Adrenal gland (tissue), 12 donors: ENCODE measurements around the gene AXIN1. TPM values are rescaled to one million over a fixed set of nuclear protein-coding genes. Genes with fewer than 3 reads are reported as not detected.

Experiments
- DNase-seq, 7 donors: peaks; one replicate each; pipeline ENCODE4 v3.0.0-alpha.2; 2019 to 2020
- H3K27ac ChIP-seq, 5 donors: fragments of 200-600 bp; sonication (generic) in 4 of 5; 1 replicate in 3 of 5; 2 replicates in 2 of 5; pipeline versions ENCODE4 v1.5.1 to v1.8.0; 2016 to 2020; ENCODE audit warnings: mild to moderate bottlenecking in 1 of 5
- H3K27me3 ChIP-seq: fragments of 200-600 bp; 2 replicates; pipeline ENCODE4 v1.8.0; 2021
- H3K36me3 ChIP-seq, 2 donors: fragments of 200-600 bp; replicated peaks in 1 of 2; 1 replicate in 1 of 2; 2 replicates in 1 of 2; pipeline versions ENCODE4 v1.5.1 to v1.8.0; 2018 to 2022
- H3K4me1 ChIP-seq, 2 donors: fragments of 200-600 bp; replicated peaks in 1 of 2; 1 replicate in 1 of 2; 2 replicates in 1 of 2; pipeline versions ENCODE4 v1.5.1 to v1.8.0; 2018 to 2021
- H3K4me3 ChIP-seq, 4 donors: fragments of 200-600 bp; sonication (generic) in 3 of 4; one replicate each; pipeline ENCODE4 v1.5.1; 2016 to 2018
- H3K9me3 ChIP-seq, 3 donors: fragments of 200-600 bp; sonication (generic) in 1 of 3; replicated peaks in 1 of 3; 1 replicate in 2 of 3; 2 replicates in 1 of 3; pipeline versions ENCODE4 v1.5.1 to v1.8.0; 2016 to 2021
- CTCF ChIP-seq, 6 experiments: fragments of 450-650 bp in 4 of 6; fragments of 200-600 bp in 2 of 6; sonication (generic) in 1 of 6; IDR thresholded peaks; 1 replicate in 5 of 6; 2 replicates in 1 of 6; pipeline versions ENCODE4 v1.5.1 to v1.8.0; 2016 to 2021; ENCODE audit warnings: antibody characterized with exemption in 6 of 6, mild to moderate bottlenecking in 2 of 6, moderate library complexity in 1 of 6
- POLR2A ChIP-seq, 2 donors: fragments of 450-650 bp; IDR thresholded peaks; one replicate each; pipeline ENCODE4 v1.6.1; 2017; ENCODE audit warnings: antibody characterized with exemption in 2 of 2, mild to moderate bottlenecking in 2 of 2, moderate library complexity in 1 of 2
- WGBS, 4 donors: extraction: QIAGEN DNeasy Blood & Tissue Kit in 2 of 4; methylation state at CpG; one replicate each; pipeline versions ENCODE4 v1.1.5 to v1.1.7; 2013 to 2017; 5-methylcytosine and 5-hydroxymethylcytosine counted together
- intact Hi-C, 2 donors: fragments of 100-400 bp; cut with DNase I; formaldehyde crosslinking; loops; one replicate each; pipeline versions ENCODE4 v1.14.1 to v1.15.0; 2022 to 2023
- polyA plus RNA-seq, 3 donors: library from polyadenylated mRNA; stranded (reverse); fragments of 200-250 nt in 2 of 3; fragments of 350-450 nt in 1 of 3; fragmentation: Illumina TruSeq in 1 of 3; extraction: RNeasy Lipid Tissue Mini Kit (QIAGEN cat#74804) in 1 of 3; gene quantifications; one replicate each; pipeline ENCODE4 v1.2.3, GENCODE V29; 2013 to 2014
- total RNA-seq, 9 donors: library from RNA; depleted of rRNA in 4 of 9; stranded (reverse); fragments of >200 nt in 4 of 9; fragments of 120-200 nt in 1 of 9; fragmentation: NEBNext Ultra II Directional in 1 of 9; extraction: Animal tissue kit (Norgen Biotek cat#: 25700) in 1 of 9; gene quantifications; one replicate each; pipeline versions ENCODE4 v1.1.0 to v1.2.4, GENCODE V29; 2013 to 2023
- donor health status: healthy with polysubstance abuse.
- donor health status: Bipolar disorder and iron deficiency.
- donor health status: DM: yes; HTN: yes; CAD: no.
- donor health status: DM: no; HTN: no; CAD: no.
- donor health status: DM: no; HTN: no; CAD: no.
- donor health status: DM: yes; HTN: yes; CAD: no.

The AXIN1 gene
- total and polyA plus RNA-seq, 12 donors, result 5.6 to 22.4 (median 16.2) TPM

GRCh38 chr16:285146-286055 lies 67.1 kb downstream of the AXIN1 start:
- H3K4me3 ChIP-seq, result no peak overlapping the region
- H3K9me3 ChIP-seq, result no peaks in the 10 kb centered on the region
- H3K27ac ChIP-seq, result no peak overlapping the region
- 76 to 89% (median 83%) methylated on average over 21 to 48 of the region's 48 CpGs for WGBS, 4 donors
- peaks cover 0 to 5% of the 10 kb centered on the region in 2 donors for H3K4me1 ChIP-seq
- DNase-seq, result no peak
- TF ChIP-seq CTCF (IDR thresholded peaks at IDR 0.05), result no peak
- TF ChIP-seq POLR2A (IDR thresholded peaks at IDR 0.05), result no peak
- H3K27me3 ChIP-seq, result peaks cover 11% of the 10 kb centered on the region
- intact Hi-C loops, result no loop called here
- H3K36me3 ChIP-seq, result peaks cover 0 to 17% of the 10 kb centered on the region in 2 donors

- 92 to 94% (median 94%) methylated on average over 23 to 52 of the region's 52 CpGs for WGBS, 4 donors
- H3K4me1 ChIP-seq, result peaks cover 0 to 5% of the 10 kb centered on the region in 2 donors
- intact Hi-C loops, result no loop called here
- H3K36me3 ChIP-seq, result peaks cover 0 to 15% of the 10 kb centered on the region in 2 donors
- DNase-seq, result no peak
- no peak for TF ChIP-seq CTCF (IDR thresholded peaks at IDR 0.05)
- no peak for TF ChIP-seq POLR2A (IDR thresholded peaks at IDR 0.05)
- H3K27me3 ChIP-seq, result peaks cover 14% of the 10 kb centered on the region
- H3K4me3 ChIP-seq, result no peak overlapping the region
- no peaks in the 10 kb centered on the region for H3K9me3 ChIP-seq
- no peak overlapping the region for H3K27ac ChIP-seq
Measured at GRCh38 chr16:284204-285120, 68.1 kb downstream of the AXIN1 start.

- TF ChIP-seq POLR2A (IDR thresholded peaks at IDR 0.05), result no peak
- no peak for TF ChIP-seq CTCF (IDR thresholded peaks at IDR 0.05)
- Histone ChIP-seq H3K9me3 (no peaks in the 10 kb centered on the region), H3K27ac (no peak within 1 kb of the TSS), H3K27me3 (peaks cover 14% of the 10 kb centered on the region), H3K4me3 (no peak within 1 kb of the TSS), H3K4me1 (peaks cover 0 to 5% of the 10 kb centered on the region in 2 donors), H3K36me3 (peaks cover 0 to 9% of the 10 kb centered on the region in 2 donors)
- intact Hi-C loops, result no loop called here
- DNase-seq, result no peak
- WGBS, 4 donors, result 67 to 80% (median 76%) methylated on average over 8 to 25 of the region's 25 CpGs
Measured at GRCh38 chr16:283033-283805, 69.3 kb downstream of the AXIN1 start, which contains the start of gene PDIA2. TSS of gene PDIA2 (plus strand) at chr16:283164. CDS start at chr16:283170, 6 bp downstream.
